ENCODE measurements around the gene MTMR3. TPM values are rescaled to one million over a fixed set of nuclear protein-coding genes. Genes with fewer than 3 reads are reported as not detected.
"Not testable (repeated sequence)": the region's sequence is repeated elsewhere in the genome, so short reads cannot be mapped to it uniquely, and the experiment has no call there.

Gene MTMR3
- 72.7 TPM for total RNA-seq

- DNase-seq = peak; percentile 90
Measured at GRCh38 chr22:29883045-29883774, at the start of gene MTMR3. TSS of gene MTMR3 (plus strand) at chr22:29883174. CDS start at chr22:29971060, 87,886 bp downstream.

GRCh38 chr22:29833392-29833965, 49.5 kb upstream of the MTMR3 start:
- DNase-seq = no peak

GRCh38 chr22:29834046-29834445, 48.9 kb upstream of the MTMR3 start:
- DNase-seq = no peak

- DNase-seq = not testable (repeated sequence)
Measured at GRCh38 chr22:29836791-29837370, 46.1 kb upstream of the MTMR3 start.

GRCh38 chr22:29837741-29838598, 45.0 kb upstream of the MTMR3 start, which contains the start of gene ASCC2:
TSS of gene ASCC2 (minus strand) at chr22:29838274. CDS start at chr22:29832325, 5,949 bp downstream.
- peak; percentile 94 for DNase-seq

GRCh38 chr22:29838599-29838956, 44.4 kb upstream of the MTMR3 start:
- DNase-seq = no peak

GRCh38 chr22:29839039-29839438, 43.9 kb upstream of the MTMR3 start:
- no peak for DNase-seq

GRCh38 chr22:29840498-29840897, 42.5 kb upstream of the MTMR3 start:
- DNase-seq = no peak

GRCh38 chr22:29842172-29842571, 40.8 kb upstream of the MTMR3 start:
- DNase-seq = no peak

GRCh38 chr22:29842740-29843139, 40.2 kb upstream of the MTMR3 start:
- DNase-seq = peak; percentile 15

GRCh38 chr22:29846290-29846689, 36.7 kb upstream of the MTMR3 start:
- DNase-seq = no peak

- DNase-seq = no peak
Measured at GRCh38 chr22:29848111-29848510, 34.9 kb upstream of the MTMR3 start.

- no peak for DNase-seq
Measured at GRCh38 chr22:29854432-29854831, 28.5 kb upstream of the MTMR3 start.

- no peak for DNase-seq
Measured at GRCh38 chr22:29855611-29856181, 27.3 kb upstream of the MTMR3 start.

GRCh38 chr22:29856496-29856895, 26.5 kb upstream of the MTMR3 start:
- no peak for DNase-seq

- not testable (repeated sequence) for DNase-seq
Measured at GRCh38 chr22:29859030-29859429, 23.9 kb upstream of the MTMR3 start.

GRCh38 chr22:29860006-29860766, 22.8 kb upstream of the MTMR3 start:
- no peak for DNase-seq

GRCh38 chr22:29861672-29862297, 21.2 kb upstream of the MTMR3 start:
- DNase-seq = no peak

GRCh38 chr22:29865572-29865971, 17.4 kb upstream of the MTMR3 start:
- DNase-seq = not testable (repeated sequence)

GRCh38 chr22:29867260-29867659, 15.7 kb upstream of the MTMR3 start:
- no peak for DNase-seq

GRCh38 chr22:29867851-29868250, 15.1 kb upstream of the MTMR3 start:
- DNase-seq = no peak

All from occipital lobe (tissue), 2 donors.